Endodermal cell (in vitro differentiated cells): ENCODE measurements around the gene KCNG4. TPM values are rescaled to one million over a fixed set of nuclear protein-coding genes. Genes with fewer than 3 reads are reported as not detected.

Experiments
- DNase-seq: peaks from one replicate; pipeline ENCODE4 v3.0.0-alpha.2; 2017
- H3K27ac ChIP-seq: 2 replicates; pipeline ENCODE4 v1.5.1; 2013; ENCODE audit warnings: mild to moderate bottlenecking, low read depth, low read length, moderate library complexity
- H3K27me3 ChIP-seq: 2 replicates; pipeline ENCODE4 v1.6.1; 2013; ENCODE audit warnings: mild to moderate bottlenecking, low read length, moderate library complexity; ENCODE audit not compliant: insufficient read depth, control insufficient read depth, poor library complexity, severe bottlenecking
- H3K36me3 ChIP-seq: 2 replicates; pipeline ENCODE4 v1.7.0; 2013; ENCODE audit warnings: mild to moderate bottlenecking, low read length, moderate library complexity; ENCODE audit not compliant: control insufficient read depth, insufficient read depth
- H3K4me1 ChIP-seq: one replicate; pipeline ENCODE4 v1.7.0; 2013; ENCODE audit warnings: low read length; ENCODE audit not compliant: control insufficient read depth, insufficient read depth
- H3K4me3 ChIP-seq: 2 replicates; pipeline ENCODE4 v1.5.1; 2013; ENCODE audit warnings: mild to moderate bottlenecking, low read length, moderate library complexity
- H3K9ac ChIP-seq: 2 replicates; pipeline ENCODE4 v1.6.1; 2013; ENCODE audit warnings: mild to moderate bottlenecking, low read length, moderate library complexity; ENCODE audit not compliant: poor library complexity, severe bottlenecking; ENCODE audit errors: extremely low read depth
- H3K9me3 ChIP-seq: 2 replicates; pipeline ENCODE4 v1.6.1; 2013; ENCODE audit warnings: mild to moderate bottlenecking, low read length, moderate library complexity; ENCODE audit not compliant: control insufficient read depth
- H3K27ac Mint-ChIP-seq: 2 replicates; pipeline ENCODE4 v1.8.0; 2020; ENCODE audit warnings: mixed read lengths
- H3K27me3 Mint-ChIP-seq: 2 replicates; pipeline ENCODE4 v1.8.0; 2021; ENCODE audit warnings: mild to moderate bottlenecking, mixed read lengths; ENCODE audit not compliant: insufficient read depth
- H3K36me3 Mint-ChIP-seq: 2 replicates; pipeline ENCODE4 v1.8.0; 2020; ENCODE audit warnings: low read depth, mixed read lengths
- H3K4me1 Mint-ChIP-seq: 2 replicates; pipeline ENCODE4 v1.8.0; 2020; ENCODE audit warnings: mixed read lengths
- H3K4me3 Mint-ChIP-seq: 2 replicates; pipeline ENCODE4 v1.8.0; 2020; ENCODE audit warnings: mild to moderate bottlenecking, moderate library complexity, mixed read lengths
- H3K9me3 Mint-ChIP-seq: 2 replicates; pipeline ENCODE4 v1.8.0; 2020; ENCODE audit warnings: mild to moderate bottlenecking, mixed read lengths
- CTCF ChIP-seq: fragments of 200-600 bp; sonication (generic); conservative IDR thresholded peaks from 2 replicates; pipeline ENCODE4 v1.5.0; 2021; ENCODE audit warnings: antibody characterized with exemption, mild to moderate bottlenecking
- WGBS, 2 experiments: methylation state at CpG; one replicate each; pipeline versions ENCODE4 v1.1.5 to v1.1.7; 2013; ENCODE audit warnings: missing lambda C conversion rate in 2 of 2, mixed read lengths in 1 of 2; ENCODE audit not compliant: insufficient coverage in 1 of 2, insufficient read length in 1 of 2; 5-methylcytosine and 5-hydroxymethylcytosine counted together
- total RNA-seq, 2 donors: library from RNA; stranded (reverse); fragmentation: NEBNext Ultra II Directional in 1 of 2; extraction: Animal tissue kit (Norgen Biotek cat#: 25700) in 1 of 2; gene quantifications; 2 replicates in 1 of 2; 3 replicates in 1 of 2; pipeline ENCODE4 v1.2.1, GENCODE V29; 2021

KCNG4 gene
- total RNA-seq, 2 donors from 2014 or later: not detected

- Histone ChIP-seq H3K27ac (no peak overlapping the region), H3K9ac (no peak overlapping the region), H3K4me1 (no peaks in the 10 kb centered on the region), H3K36me3 (no peaks in the 10 kb centered on the region), H3K27me3 (no peaks in the 10 kb centered on the region), H3K9me3 (no peaks in the 10 kb centered on the region), H3K4me3 (no peak overlapping the region)
- 94 to 100% methylated on average over 5 of the region's 5 CpGs for WGBS, 2 experiments
- Mint-ChIP-seq H3K9me3 (no peaks in the 10 kb centered on the region), H3K4me3 (no peak overlapping the region), H3K4me1 (peaks cover 16% of the 10 kb centered on the region), H3K27me3 (no peaks in the 10 kb centered on the region), H3K27ac (no peak overlapping the region), H3K36me3 (no peaks in the 10 kb centered on the region)
- no peak for DNase-seq
- TF ChIP-seq CTCF: no peak
These were observed 24.3 kb downstream of the KCNG4 start for GRCh38 chr16:84215531-84215930.

GRCh38 chr16:84214451-84215066 lies 25.3 kb downstream of the KCNG4 start:
- no peaks in the 10 kb centered on the region for H3K27me3 Mint-ChIP-seq
- no peak overlapping the region for H3K9ac ChIP-seq
- DNase-seq: no peak
- H3K36me3 ChIP-seq: no peaks in the 10 kb centered on the region
- no peaks in the 10 kb centered on the region for H3K4me1 ChIP-seq
- H3K4me1 Mint-ChIP-seq: peaks cover 15% of the 10 kb centered on the region
- no peaks in the 10 kb centered on the region for H3K9me3 Mint-ChIP-seq
- H3K4me3 Mint-ChIP-seq: no peak overlapping the region
- H3K36me3 Mint-ChIP-seq: no peaks in the 10 kb centered on the region
- no peaks in the 10 kb centered on the region for H3K27me3 ChIP-seq
- TF ChIP-seq CTCF: no peak
- no peak overlapping the region for H3K27ac ChIP-seq
- H3K27ac Mint-ChIP-seq: no peak overlapping the region
- no peaks in the 10 kb centered on the region for H3K9me3 ChIP-seq
- H3K4me3 ChIP-seq: no peak overlapping the region
- WGBS, 2 experiments: 92 to 94% methylated on average over 15 of the region's 15 CpGs

GRCh38 chr16:84212631-84213030 lies 27.2 kb downstream of the KCNG4 start:
- H3K4me3 ChIP-seq: no peak overlapping the region
- H3K27me3 ChIP-seq: no peaks in the 10 kb centered on the region
- Mint-ChIP-seq H3K36me3 (no peaks in the 10 kb centered on the region), H3K27ac (no peak overlapping the region), H3K27me3 (no peaks in the 10 kb centered on the region), H3K4me1 (peaks cover 8% of the 10 kb centered on the region), H3K9me3 (no peaks in the 10 kb centered on the region), H3K4me3 (no peak overlapping the region)
- no peak for DNase-seq
- H3K36me3 ChIP-seq: no peaks in the 10 kb centered on the region
- WGBS, 2 experiments: 88 to 92% methylated on average over 3 to 4 of the region's 4 CpGs
- H3K9ac ChIP-seq: no peak overlapping the region
- TF ChIP-seq CTCF: no peak
- no peaks in the 10 kb centered on the region for H3K9me3 ChIP-seq
- peaks cover 10% of the 10 kb centered on the region for H3K4me1 ChIP-seq
- no peak overlapping the region for H3K27ac ChIP-seq
